ENCODE results near the gene OR2A2.
A peak's percentile ranks its signal among the peaks of the same experiment; 100 is the strongest.

DNA sequence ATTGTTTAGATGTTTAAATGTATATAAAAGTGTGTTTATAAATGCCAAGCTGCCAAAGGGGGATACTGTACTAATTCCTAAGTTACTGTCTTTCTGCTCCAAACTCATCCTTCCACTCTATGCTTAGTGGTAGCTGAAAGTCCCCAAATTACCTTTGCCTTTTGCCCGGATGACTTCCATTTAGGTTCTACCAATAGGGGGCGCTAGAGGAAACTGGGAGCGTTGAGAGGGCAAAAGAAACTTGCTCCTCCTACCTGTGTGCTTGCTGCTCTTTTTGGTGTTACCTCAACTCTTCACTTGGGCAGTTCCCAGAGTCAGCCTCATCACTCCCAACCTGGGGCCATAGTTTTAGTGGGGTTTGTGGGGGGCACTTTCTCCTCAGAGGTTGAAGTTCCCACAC lies 45.7 kb upstream of the OR2A2 start:
- TF ChIP-seq, protein P1, sequence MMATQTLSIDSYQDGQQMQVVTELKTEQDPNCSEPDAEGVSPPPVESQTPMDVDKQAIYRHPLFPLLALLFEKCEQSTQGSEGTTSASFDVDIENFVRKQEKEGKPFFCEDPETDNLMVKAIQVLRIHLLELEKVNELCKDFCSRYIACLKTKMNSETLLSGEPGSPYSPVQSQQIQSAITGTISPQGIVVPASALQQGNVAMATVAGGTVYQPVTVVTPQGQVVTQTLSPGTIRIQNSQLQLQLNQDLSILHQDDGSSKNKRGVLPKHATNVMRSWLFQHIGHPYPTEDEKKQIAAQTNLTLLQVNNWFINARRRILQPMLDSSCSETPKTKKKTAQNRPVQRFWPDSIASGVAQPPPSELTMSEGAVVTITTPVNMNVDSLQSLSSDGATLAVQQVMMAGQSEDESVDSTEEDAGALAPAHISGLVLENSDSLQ (IDR thresholded peaks at IDR 0.05), result no peak
- TF ChIP-seq BMI1 (IDR thresholded peaks at IDR 0.05; ENCODE audit: borderline replicate concordance), result no peak
- no peak for TF ChIP-seq IKZF2 (IDR thresholded peaks at IDR 0.05)
- TF ChIP-seq POLR2A (IDR thresholded peaks at IDR 0.05; ENCODE audit: low read depth, low read length), result no peak
- TF ChIP-seq, protein P2, sequence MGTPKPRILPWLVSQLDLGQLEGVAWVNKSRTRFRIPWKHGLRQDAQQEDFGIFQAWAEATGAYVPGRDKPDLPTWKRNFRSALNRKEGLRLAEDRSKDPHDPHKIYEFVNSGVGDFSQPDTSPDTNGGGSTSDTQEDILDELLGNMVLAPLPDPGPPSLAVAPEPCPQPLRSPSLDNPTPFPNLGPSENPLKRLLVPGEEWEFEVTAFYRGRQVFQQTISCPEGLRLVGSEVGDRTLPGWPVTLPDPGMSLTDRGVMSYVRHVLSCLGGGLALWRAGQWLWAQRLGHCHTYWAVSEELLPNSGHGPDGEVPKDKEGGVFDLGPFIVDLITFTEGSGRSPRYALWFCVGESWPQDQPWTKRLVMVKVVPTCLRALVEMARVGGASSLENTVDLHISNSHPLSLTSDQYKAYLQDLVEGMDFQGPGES (IDR thresholded peaks at IDR 0.05), result no peak
- TF ChIP-seq YY1 (IDR thresholded peaks at IDR 0.05; ENCODE audit: low read depth, low read length), result no peak
- TF ChIP-seq, protein P3, sequence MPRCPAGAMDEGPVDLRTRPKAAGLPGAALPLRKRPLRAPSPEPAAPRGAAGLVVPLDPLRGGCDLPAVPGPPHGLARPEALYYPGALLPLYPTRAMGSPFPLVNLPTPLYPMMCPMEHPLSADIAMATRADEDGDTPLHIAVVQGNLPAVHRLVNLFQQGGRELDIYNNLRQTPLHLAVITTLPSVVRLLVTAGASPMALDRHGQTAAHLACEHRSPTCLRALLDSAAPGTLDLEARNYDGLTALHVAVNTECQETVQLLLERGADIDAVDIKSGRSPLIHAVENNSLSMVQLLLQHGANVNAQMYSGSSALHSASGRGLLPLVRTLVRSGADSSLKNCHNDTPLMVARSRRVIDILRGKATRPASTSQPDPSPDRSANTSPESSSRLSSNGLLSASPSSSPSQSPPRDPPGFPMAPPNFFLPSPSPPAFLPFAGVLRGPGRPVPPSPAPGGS (IDR thresholded peaks at IDR 0.05; ENCODE audit: borderline replicate concordance, insufficient read depth, low read depth, low read length, poor library complexity, severe bottlenecking), result no peak
- no peak for TF ChIP-seq ATF7 (IDR thresholded peaks at IDR 0.05; ENCODE audit: low read depth)
- TF ChIP-seq, protein P4, sequence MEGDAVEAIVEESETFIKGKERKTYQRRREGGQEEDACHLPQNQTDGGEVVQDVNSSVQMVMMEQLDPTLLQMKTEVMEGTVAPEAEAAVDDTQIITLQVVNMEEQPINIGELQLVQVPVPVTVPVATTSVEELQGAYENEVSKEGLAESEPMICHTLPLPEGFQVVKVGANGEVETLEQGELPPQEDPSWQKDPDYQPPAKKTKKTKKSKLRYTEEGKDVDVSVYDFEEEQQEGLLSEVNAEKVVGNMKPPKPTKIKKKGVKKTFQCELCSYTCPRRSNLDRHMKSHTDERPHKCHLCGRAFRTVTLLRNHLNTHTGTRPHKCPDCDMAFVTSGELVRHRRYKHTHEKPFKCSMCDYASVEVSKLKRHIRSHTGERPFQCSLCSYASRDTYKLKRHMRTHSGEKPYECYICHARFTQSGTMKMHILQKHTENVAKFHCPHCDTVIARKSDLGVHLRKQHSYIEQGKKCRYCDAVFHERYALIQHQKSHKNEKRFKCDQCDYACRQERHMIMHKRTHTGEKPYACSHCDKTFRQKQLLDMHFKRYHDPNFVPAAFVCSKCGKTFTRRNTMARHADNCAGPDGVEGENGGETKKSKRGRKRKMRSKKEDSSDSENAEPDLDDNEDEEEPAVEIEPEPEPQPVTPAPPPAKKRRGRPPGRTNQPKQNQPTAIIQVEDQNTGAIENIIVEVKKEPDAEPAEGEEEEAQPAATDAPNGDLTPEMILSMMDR (IDR thresholded peaks at IDR 0.05 in 2 of 3, conservative IDR thresholded peaks at IDR 0.05 in 1 of 3; ENCODE audit: control insufficient read depth in 2 of 3, extremely low read depth in 1 of 3, insufficient read depth in 1 of 3, low read depth in 3 of 3, low read length in 3 of 3), result peak; percentile 32 to 54 (median 53); a peak in 5 of 6 replicates
- no peak for TF ChIP-seq SMC3 (IDR thresholded peaks at IDR 0.05; ENCODE audit: borderline replicate concordance, low read length)

Data from GM12878 (cell line).